ENCODE data around the gene HOXB2.

DNA sequence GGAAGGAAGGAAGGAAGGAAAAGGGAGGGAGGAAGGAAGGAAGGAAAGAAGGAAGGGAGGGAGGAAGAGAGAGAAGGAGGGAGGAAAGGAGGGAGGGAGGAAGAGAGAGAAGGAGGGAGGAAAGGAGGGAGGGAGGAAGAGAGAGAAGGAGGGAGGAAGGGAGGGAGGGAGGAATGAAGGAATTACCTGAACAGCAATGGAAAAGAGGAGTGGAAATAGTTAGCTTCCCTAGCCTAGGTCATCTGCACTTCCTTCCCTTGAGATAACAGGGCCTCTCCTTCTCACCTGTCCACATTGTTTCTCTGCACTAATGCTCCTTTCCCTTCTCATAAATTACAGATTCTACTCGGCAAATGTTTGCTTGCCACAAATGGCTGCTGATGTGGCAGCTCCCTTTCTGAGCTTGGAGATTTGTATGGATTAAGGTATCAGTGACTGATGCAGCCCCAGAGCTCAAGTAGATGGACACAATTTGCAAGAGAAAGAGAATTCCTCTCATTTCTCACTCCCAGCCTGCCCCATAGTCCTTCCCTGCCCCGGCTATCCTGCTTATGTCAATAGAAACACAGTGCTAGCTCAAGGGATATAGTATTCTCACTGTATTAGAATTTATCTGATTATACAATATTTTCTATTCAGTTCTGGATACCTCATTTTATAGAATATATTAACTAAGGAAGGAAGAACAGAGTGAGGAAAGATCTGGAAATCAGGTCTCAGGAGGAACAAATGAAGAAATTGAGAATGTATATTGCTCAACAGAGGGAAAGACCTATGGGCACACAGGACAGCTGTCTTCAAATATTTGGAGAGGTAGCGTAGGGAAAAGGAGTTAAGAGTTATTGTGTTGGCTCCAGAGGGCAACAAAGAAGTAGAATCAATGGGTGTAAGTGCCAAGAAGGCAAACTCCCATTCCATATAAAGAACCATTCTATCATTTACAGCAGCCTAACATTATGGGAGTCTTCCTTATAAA is 28.7 kb downstream of the HOXB2 start:
- TF ChIP-seq, protein P1, sequence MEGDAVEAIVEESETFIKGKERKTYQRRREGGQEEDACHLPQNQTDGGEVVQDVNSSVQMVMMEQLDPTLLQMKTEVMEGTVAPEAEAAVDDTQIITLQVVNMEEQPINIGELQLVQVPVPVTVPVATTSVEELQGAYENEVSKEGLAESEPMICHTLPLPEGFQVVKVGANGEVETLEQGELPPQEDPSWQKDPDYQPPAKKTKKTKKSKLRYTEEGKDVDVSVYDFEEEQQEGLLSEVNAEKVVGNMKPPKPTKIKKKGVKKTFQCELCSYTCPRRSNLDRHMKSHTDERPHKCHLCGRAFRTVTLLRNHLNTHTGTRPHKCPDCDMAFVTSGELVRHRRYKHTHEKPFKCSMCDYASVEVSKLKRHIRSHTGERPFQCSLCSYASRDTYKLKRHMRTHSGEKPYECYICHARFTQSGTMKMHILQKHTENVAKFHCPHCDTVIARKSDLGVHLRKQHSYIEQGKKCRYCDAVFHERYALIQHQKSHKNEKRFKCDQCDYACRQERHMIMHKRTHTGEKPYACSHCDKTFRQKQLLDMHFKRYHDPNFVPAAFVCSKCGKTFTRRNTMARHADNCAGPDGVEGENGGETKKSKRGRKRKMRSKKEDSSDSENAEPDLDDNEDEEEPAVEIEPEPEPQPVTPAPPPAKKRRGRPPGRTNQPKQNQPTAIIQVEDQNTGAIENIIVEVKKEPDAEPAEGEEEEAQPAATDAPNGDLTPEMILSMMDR (IDR thresholded peaks at IDR 0.05), result no peak
- no peak for TF ChIP-seq POLR2A (IDR thresholded peaks at IDR 0.05)

All from right lobe of liver (tissue), 4 donors.